ENCODE measurements around the gene SYT9.

SYT9 gene

GRCh38 chr11:7303146-7303545 lies 51.4 kb downstream of the SYT9 start:
- H3K27ac ChIP-seq, result no peak overlapping the region
- no peaks in the 10 kb centered on the region for H3K27me3 ChIP-seq
- intact Hi-C loops (cut with DNase I; ENCODE audit: low total_unique reads), result no loop called here
- H3K4me1 ChIP-seq, result no peaks in the 10 kb centered on the region
- no peak for TF ChIP-seq CTCF (IDR thresholded peaks at IDR 0.05)
- no peak overlapping the region for H3K4me3 ChIP-seq
- no peaks in the 10 kb centered on the region for H3K36me3 ChIP-seq
- DNase-seq, result no peak
- H3K9me3 ChIP-seq, result no peaks in the 10 kb centered on the region

- H3K27ac ChIP-seq, result no peak overlapping the region
- H3K4me1 ChIP-seq, result no peaks in the 10 kb centered on the region
- no peak overlapping the region for H3K4me3 ChIP-seq
- H3K36me3 ChIP-seq, result no peaks in the 10 kb centered on the region
- DNase-seq, result no peak
- intact Hi-C loops (cut with DNase I; ENCODE audit: low total_unique reads), result no loop called here
- no peaks in the 10 kb centered on the region for H3K9me3 ChIP-seq
- no peak for TF ChIP-seq CTCF (IDR thresholded peaks at IDR 0.05)
- no peaks in the 10 kb centered on the region for H3K27me3 ChIP-seq
Measured at GRCh38 chr11:7306900-7307299, 55.2 kb downstream of the SYT9 start.

GRCh38 chr11:7307836-7308235 lies 56.1 kb downstream of the SYT9 start:
- Histone ChIP-seq H3K27me3 (no peaks in the 10 kb centered on the region), H3K4me3 (no peak overlapping the region), H3K36me3 (no peaks in the 10 kb centered on the region), H3K27ac (no peak overlapping the region), H3K9me3 (no peaks in the 10 kb centered on the region), H3K4me1 (no peaks in the 10 kb centered on the region)
- no peak for TF ChIP-seq CTCF (IDR thresholded peaks at IDR 0.05)
- intact Hi-C loops (cut with DNase I; ENCODE audit: low total_unique reads), result no loop called here
- DNase-seq, result no peak

GRCh38 chr11:7311903-7312302 lies 60.2 kb downstream of the SYT9 start:
- Histone ChIP-seq H3K27me3 (no peaks in the 10 kb centered on the region), H3K9me3 (no peaks in the 10 kb centered on the region), H3K4me3 (no peak overlapping the region), H3K4me1 (no peaks in the 10 kb centered on the region), H3K27ac (no peak overlapping the region), H3K36me3 (no peaks in the 10 kb centered on the region)
- TF ChIP-seq CTCF (IDR thresholded peaks at IDR 0.05), result no peak
- intact Hi-C loops (cut with DNase I; ENCODE audit: low total_unique reads), result no loop called here
- no peak for DNase-seq

- DNase-seq, result no peak
- Histone ChIP-seq H3K27ac (no peak overlapping the region), H3K4me3 (no peak overlapping the region), H3K36me3 (no peaks in the 10 kb centered on the region), H3K4me1 (no peaks in the 10 kb centered on the region), H3K9me3 (no peaks in the 10 kb centered on the region), H3K27me3 (no peaks in the 10 kb centered on the region)
- no peak for TF ChIP-seq CTCF (IDR thresholded peaks at IDR 0.05)
- intact Hi-C loops (cut with DNase I; ENCODE audit: low total_unique reads), result no loop called here
Measured at GRCh38 chr11:7314811-7315604, 63.3 kb downstream of the SYT9 start.

Measured in tibial artery (tissue), 4 donors.